Measurements from ENCODE around the gene DPP6. TPM values are rescaled to one million over a fixed set of nuclear protein-coding genes. Genes with fewer than 3 reads are reported as not detected.

DPP6 gene
- total RNA-seq, 2 experiments from 2014 or later: not detected

DNA sequence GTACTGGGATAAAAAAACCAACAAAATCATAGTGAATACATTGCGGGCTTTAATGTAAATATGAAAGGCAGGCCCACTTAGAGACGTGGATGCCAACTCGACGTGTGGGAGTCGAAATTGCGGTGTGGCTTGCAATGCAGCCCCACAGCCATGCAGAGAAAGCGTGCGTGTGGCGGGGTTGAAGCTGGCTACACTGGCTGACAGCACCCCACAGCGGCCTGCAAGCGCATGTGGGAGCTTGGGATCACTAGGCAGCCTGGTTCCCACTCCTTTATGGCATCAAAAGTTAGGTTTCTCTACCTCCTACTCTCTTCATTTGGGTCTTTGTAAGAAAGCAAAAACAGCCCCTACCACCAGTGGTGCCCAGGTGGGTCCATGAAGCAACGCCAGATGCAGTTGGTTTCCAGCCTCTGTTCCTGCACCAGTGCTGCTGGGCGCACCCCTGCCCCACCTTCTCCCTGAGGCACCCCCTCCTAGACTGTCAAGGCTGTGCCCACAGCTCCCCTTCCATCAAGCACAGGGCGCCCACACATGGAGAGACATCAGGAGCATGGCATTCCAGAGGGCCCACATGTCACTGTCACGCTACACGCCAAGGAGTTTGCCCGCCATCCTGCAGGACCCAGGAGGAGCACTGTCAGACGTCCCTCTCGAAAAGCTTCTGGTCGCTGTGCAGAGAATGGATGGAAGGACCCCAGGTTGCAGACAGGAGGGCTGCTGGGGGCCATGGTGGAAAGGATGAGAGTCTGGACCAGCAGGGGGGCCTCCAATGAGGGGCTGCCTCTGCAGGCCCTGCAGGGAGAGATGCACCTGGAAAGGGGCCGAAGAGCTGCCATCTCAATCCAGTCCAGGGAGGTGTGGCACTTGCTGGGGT is 807.8 kb downstream of the DPP6 start:
- no peak for DNase-seq
- H3K4me1 Mint-ChIP-seq (ENCODE audit: low read depth): no peaks in the 10 kb centered on the region
- Histone ChIP-seq H3K9me3 (ENCODE audit: control insufficient read depth in 1 of 2, insufficient read depth in 1 of 2, low read length in 2 of 2) (peaks cover 0 to 8% of the 10 kb centered on the region in 2 experiments), H3K27me3 (ENCODE audit: control insufficient read depth in 1 of 2, insufficient read depth in 2 of 2, low read length in 2 of 2) (no peaks in the 10 kb centered on the region), H3K4me3 (ENCODE audit: low read length) (no peak overlapping the region), H3K4me1 (ENCODE audit: insufficient read depth, low read length) (no peaks in the 10 kb centered on the region), H3K27ac (ENCODE audit: low read depth in 1 of 2, low read length in 2 of 2) (no peak overlapping the region), H3K36me3 (ENCODE audit: insufficient read depth, low read length) (no peaks in the 10 kb centered on the region)
- TF ChIP-seq CTCF (IDR thresholded peaks at IDR 0.05): no peak
- H3K9me3 Mint-ChIP-seq: no peaks in the 10 kb centered on the region
- intact Hi-C loops (cut with DNase I, micrococcal nuclease): no loop called here
- ChIA-PET POLR2A (no interaction called here), CTCF (no interaction called here)
- ATAC-seq (ENCODE audit: poor library complexity): no peak
- H3K27ac Mint-ChIP-seq: no peak overlapping the region
- no peak overlapping the region for H3K4me3 Mint-ChIP-seq
- H3K27me3 Mint-ChIP-seq: peaks cover 9% of the 10 kb centered on the region
- no peaks in the 10 kb centered on the region for H3K36me3 Mint-ChIP-seq (ENCODE audit: low read depth)

GRCh38 chr7:154860621-154861375 is 808.6 kb downstream of the DPP6 start:
- Histone ChIP-seq H3K27me3 (ENCODE audit: control insufficient read depth in 1 of 2, insufficient read depth in 2 of 2, low read length in 2 of 2) (no peaks in the 10 kb centered on the region), H3K27ac (ENCODE audit: low read depth in 1 of 2, low read length in 2 of 2) (no peak overlapping the region), H3K36me3 (ENCODE audit: insufficient read depth, low read length) (no peaks in the 10 kb centered on the region), H3K9me3 (ENCODE audit: control insufficient read depth in 1 of 2, insufficient read depth in 1 of 2, low read length in 2 of 2) (peaks cover 0 to 8% of the 10 kb centered on the region in 2 experiments), H3K4me1 (ENCODE audit: insufficient read depth, low read length) (no peaks in the 10 kb centered on the region), H3K4me3 (ENCODE audit: low read length) (no peak overlapping the region)
- no peak overlapping the region for H3K27ac Mint-ChIP-seq
- intact Hi-C loops (cut with DNase I, micrococcal nuclease): no loop called here
- DNase-seq: no peak
- no peaks in the 10 kb centered on the region for H3K9me3 Mint-ChIP-seq
- ChIA-PET CTCF (no interaction called here), POLR2A (no interaction called here)
- ATAC-seq (ENCODE audit: poor library complexity): no peak
- TF ChIP-seq CTCF (IDR thresholded peaks at IDR 0.05): no peak
- H3K4me1 Mint-ChIP-seq (ENCODE audit: low read depth): no peaks in the 10 kb centered on the region
- peaks cover 13% of the 10 kb centered on the region for H3K27me3 Mint-ChIP-seq
- H3K4me3 Mint-ChIP-seq: no peak overlapping the region
- no peaks in the 10 kb centered on the region for H3K36me3 Mint-ChIP-seq (ENCODE audit: low read depth)

DNA sequence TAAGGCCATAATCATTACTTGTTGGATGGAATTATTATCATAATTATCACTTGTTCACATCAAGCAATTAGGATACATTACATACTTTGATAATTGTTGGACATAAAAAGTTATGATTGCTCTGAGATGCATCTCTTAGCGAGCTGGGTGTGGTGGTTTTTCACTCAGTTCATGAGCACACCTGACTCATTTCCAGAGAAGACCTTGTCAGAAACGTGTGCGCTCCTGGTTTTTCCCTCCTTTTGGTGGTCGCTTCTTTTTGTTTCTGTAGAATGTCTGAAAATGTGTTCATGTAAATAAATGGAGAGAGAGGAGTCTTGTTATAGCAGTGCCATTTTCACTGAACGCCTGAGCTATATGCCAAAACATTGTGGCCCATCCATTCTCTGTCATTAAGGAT is 809.4 kb downstream of the DPP6 start:
- intact Hi-C loops (cut with DNase I, micrococcal nuclease): no loop called here
- Histone ChIP-seq H3K27me3 (ENCODE audit: control insufficient read depth in 1 of 2, insufficient read depth in 2 of 2, low read length in 2 of 2) (no peaks in the 10 kb centered on the region), H3K4me1 (ENCODE audit: insufficient read depth, low read length) (no peaks in the 10 kb centered on the region), H3K4me3 (ENCODE audit: low read length) (no peak overlapping the region), H3K36me3 (ENCODE audit: insufficient read depth, low read length) (no peaks in the 10 kb centered on the region), H3K27ac (ENCODE audit: low read depth in 1 of 2, low read length in 2 of 2) (no peak overlapping the region), H3K9me3 (ENCODE audit: control insufficient read depth in 1 of 2, insufficient read depth in 1 of 2, low read length in 2 of 2) (peaks cover 0 to 14% of the 10 kb centered on the region in 2 experiments)
- no peak overlapping the region for H3K27ac Mint-ChIP-seq
- no peak overlapping the region for H3K4me3 Mint-ChIP-seq
- ATAC-seq (ENCODE audit: poor library complexity): no peak
- H3K36me3 Mint-ChIP-seq (ENCODE audit: low read depth): no peaks in the 10 kb centered on the region
- no peaks in the 10 kb centered on the region for H3K4me1 Mint-ChIP-seq (ENCODE audit: low read depth)
- no peak for TF ChIP-seq CTCF (IDR thresholded peaks at IDR 0.05)
- POLR2A ChIA-PET: no interaction called here
- DNase-seq: no peak
- H3K9me3 Mint-ChIP-seq: no peaks in the 10 kb centered on the region
- CTCF ChIA-PET: no interaction called here
- H3K27me3 Mint-ChIP-seq: peaks cover 15% of the 10 kb centered on the region

Data from CD4-positive, alpha-beta T cell (primary cell).